Activated CD8-positive, alpha-beta memory T cell treated with anti-CD3 and anti-CD28 coated beads, Interleukin-2, amount 10 ng/mL, durations not matched to agents 7 days and 5 days (primary cell): ENCODE results near the gene UQCC5. TPM values are rescaled to one million over a fixed set of nuclear protein-coding genes. Genes with fewer than 3 reads are reported as not detected.

Experiments used
- ATAC-seq: fragments of 150-1000 bp; cut with Tn5 transposase; one replicate; pipeline ENCODE4 v1.10.0; 2021; ENCODE audit warnings: moderate library complexity
- CTCF ChIA-PET: fragments of 350-600 bp; sonication (Branson Sonifier 250); formaldehyde crosslinking; loops from one replicate; lab custom pipeline; 2021; ENCODE audit warnings: antibody characterized with exemption; lab: Charles Lee
- DNase-seq: peaks from one replicate; pipeline ENCODE4 v3.0.0-alpha.2; 2020
- H3K27ac Mint-ChIP-seq: one replicate; pipeline ENCODE4 v1.8.0; 2021; ENCODE audit warnings: mild to moderate bottlenecking, mixed read lengths
- H3K27me3 Mint-ChIP-seq: one replicate; pipeline ENCODE4 v1.8.0; 2021; ENCODE audit warnings: mixed read lengths
- H3K36me3 Mint-ChIP-seq: one replicate; pipeline ENCODE4 v1.8.0; 2021; ENCODE audit warnings: mild to moderate bottlenecking, mixed read lengths
- H3K4me1 Mint-ChIP-seq: one replicate; pipeline ENCODE4 v1.8.0; 2021; ENCODE audit warnings: mixed read lengths
- H3K4me3 Mint-ChIP-seq: one replicate; pipeline ENCODE4 v1.8.0; 2021; ENCODE audit warnings: mild to moderate bottlenecking, moderate library complexity, mixed read lengths
- H3K9me3 Mint-ChIP-seq: one replicate; pipeline ENCODE4 v1.8.0; 2022; ENCODE audit warnings: low read depth, mixed read lengths
- total RNA-seq, 2 experiments: library from RNA; stranded (reverse); gene quantifications; one replicate each; pipeline ENCODE4 v1.2.3, GENCODE V29; 2021

The UQCC5 gene
- total RNA-seq, 2 experiments from 2014 or later: 12.9 to 15.5 TPM

- CTCF ChIA-PET: no interaction called here
- H3K4me1 Mint-ChIP-seq: peaks cover 39% of the 10 kb centered on the region
- peaks cover 20% of the 10 kb centered on the region for H3K36me3 Mint-ChIP-seq
- H3K27ac Mint-ChIP-seq: peak overlapping the region; percentile 64
- DNase-seq (peak; percentile 38), ATAC-seq (no peak)
- H3K4me3 Mint-ChIP-seq: peak overlapping the region; percentile 14
- no peaks in the 10 kb centered on the region for H3K27me3 Mint-ChIP-seq
- no peaks in the 10 kb centered on the region for H3K9me3 Mint-ChIP-seq
Observed at GRCh38 chr3:52539010-52539653, 2.7 kb downstream of the UQCC5 start.

GRCh38 chr3:52541050-52541449, 4.6 kb downstream of the UQCC5 start:
- H3K4me3 Mint-ChIP-seq: no peak overlapping the region
- DNase-seq: no peak
- H3K9me3 Mint-ChIP-seq: no peaks in the 10 kb centered on the region
- no peak for ATAC-seq
- peaks cover 29% of the 10 kb centered on the region for H3K4me1 Mint-ChIP-seq
- H3K27me3 Mint-ChIP-seq: no peaks in the 10 kb centered on the region
- H3K36me3 Mint-ChIP-seq: peaks cover 20% of the 10 kb centered on the region
- CTCF ChIA-PET: interaction anchor here (1.2 kb wide), 1 partner anchor 13 kb away, joined by 3 read pairs; no protein-coding TSS in a partner anchor
- peak overlapping the region; percentile 29 for H3K27ac Mint-ChIP-seq

GRCh38 chr3:52544937-52545336, 8.5 kb downstream of the UQCC5 start:
- H3K27me3 Mint-ChIP-seq: no peaks in the 10 kb centered on the region
- CTCF ChIA-PET: interaction anchor here (0.9 to 1.1 kb wide), 2 partner anchors 8 to 14 kb away, joined by 3 to 5 read pairs; no protein-coding TSS in a partner anchor
- no peak overlapping the region for H3K27ac Mint-ChIP-seq
- peak; percentile 32 for DNase-seq
- no peaks in the 10 kb centered on the region for H3K9me3 Mint-ChIP-seq
- no peak overlapping the region for H3K4me3 Mint-ChIP-seq
- H3K36me3 Mint-ChIP-seq: peaks cover 15% of the 10 kb centered on the region
- H3K4me1 Mint-ChIP-seq: peaks cover 14% of the 10 kb centered on the region
- ATAC-seq: no peak

GRCh38 chr3:52546111-52546901, 9.9 kb downstream of the UQCC5 start:
- H3K27ac Mint-ChIP-seq: no peak overlapping the region
- CTCF ChIA-PET: interaction anchor here (1.2 to 1.7 kb wide), 2 partner anchors 10 to 136 kb away, joined by 3 read pairs; no protein-coding TSS in a partner anchor
- H3K4me3 Mint-ChIP-seq: no peak overlapping the region
- ATAC-seq (no peak), DNase-seq (no peak)
- no peaks in the 10 kb centered on the region for H3K9me3 Mint-ChIP-seq
- H3K27me3 Mint-ChIP-seq: no peaks in the 10 kb centered on the region
- H3K4me1 Mint-ChIP-seq: peaks cover 12% of the 10 kb centered on the region
- H3K36me3 Mint-ChIP-seq: peaks cover 16% of the 10 kb centered on the region

- CTCF ChIA-PET: interaction anchor here (0.9 to 1.7 kb wide), 3 partner anchors 9 to 135 kb away, joined by 3 read pairs; no protein-coding TSS in a partner anchor
- no peaks in the 10 kb centered on the region for H3K27me3 Mint-ChIP-seq
- no peak for DNase-seq
- no peak overlapping the region for H3K27ac Mint-ChIP-seq
- no peak overlapping the region for H3K4me3 Mint-ChIP-seq
- ATAC-seq: no peak
- peaks cover 14% of the 10 kb centered on the region for H3K36me3 Mint-ChIP-seq
- no peaks in the 10 kb centered on the region for H3K9me3 Mint-ChIP-seq
- peaks cover 11% of the 10 kb centered on the region for H3K4me1 Mint-ChIP-seq
Observed at GRCh38 chr3:52547143-52547542, 10.7 kb downstream of the UQCC5 start.

GRCh38 chr3:52551118-52551517, 14.7 kb downstream of the UQCC5 start:
- H3K4me1 Mint-ChIP-seq: peaks cover 11% of the 10 kb centered on the region
- no peak overlapping the region for H3K4me3 Mint-ChIP-seq
- CTCF ChIA-PET: no interaction called here
- H3K36me3 Mint-ChIP-seq: peaks cover 27% of the 10 kb centered on the region
- DNase-seq (no peak), ATAC-seq (no peak)
- H3K27me3 Mint-ChIP-seq: no peaks in the 10 kb centered on the region
- H3K27ac Mint-ChIP-seq: no peak overlapping the region
- no peaks in the 10 kb centered on the region for H3K9me3 Mint-ChIP-seq

GRCh38 chr3:52552089-52552488, 15.7 kb downstream of the UQCC5 start:
- H3K27ac Mint-ChIP-seq: no peak overlapping the region
- no peaks in the 10 kb centered on the region for H3K9me3 Mint-ChIP-seq
- H3K4me1 Mint-ChIP-seq: peaks cover 8% of the 10 kb centered on the region
- no peak for ATAC-seq
- no peak overlapping the region for H3K4me3 Mint-ChIP-seq
- CTCF ChIA-PET: interaction anchor here (0.8 kb wide), 1 partner anchor 22 kb away, joined by 3 read pairs; no protein-coding TSS in a partner anchor
- peaks cover 27% of the 10 kb centered on the region for H3K36me3 Mint-ChIP-seq
- H3K27me3 Mint-ChIP-seq: no peaks in the 10 kb centered on the region
- DNase-seq: no peak

- Mint-ChIP-seq H3K27ac (no peak overlapping the region), H3K36me3 (peaks cover 29% of the 10 kb centered on the region), H3K9me3 (no peaks in the 10 kb centered on the region), H3K27me3 (no peaks in the 10 kb centered on the region), H3K4me3 (no peak overlapping the region), H3K4me1 (no peaks in the 10 kb centered on the region)
- ATAC-seq (no peak), DNase-seq (no peak)
- CTCF ChIA-PET: interaction anchor here (0.9 to 1.2 kb wide), 2 partner anchors 9 to 13 kb away, joined by 3 to 5 read pairs; no protein-coding TSS in a partner anchor
Observed at GRCh38 chr3:52554026-52554755, 17.8 kb downstream of the UQCC5 start.

- DNase-seq (no peak), ATAC-seq (no peak)
- H3K4me3 Mint-ChIP-seq: no peak overlapping the region
- no peaks in the 10 kb centered on the region for H3K9me3 Mint-ChIP-seq
- H3K4me1 Mint-ChIP-seq: no peaks in the 10 kb centered on the region
- no peaks in the 10 kb centered on the region for H3K27me3 Mint-ChIP-seq
- H3K36me3 Mint-ChIP-seq: peaks cover 35% of the 10 kb centered on the region
- H3K27ac Mint-ChIP-seq: no peak overlapping the region
- CTCF ChIA-PET: no interaction called here
Observed at GRCh38 chr3:52555056-52555455, 18.7 kb downstream of the UQCC5 start.

- Mint-ChIP-seq H3K36me3 (peaks cover 43% of the 10 kb centered on the region), H3K4me3 (no peak overlapping the region), H3K4me1 (no peaks in the 10 kb centered on the region), H3K27me3 (no peaks in the 10 kb centered on the region), H3K27ac (no peak overlapping the region), H3K9me3 (no peaks in the 10 kb centered on the region)
- ATAC-seq (no peak), DNase-seq (no peak)
- CTCF ChIA-PET: no interaction called here
Observed at GRCh38 chr3:52557011-52557960, 20.9 kb downstream of the UQCC5 start.

GRCh38 chr3:52558436-52558835, 22.0 kb downstream of the UQCC5 start:
- no peak overlapping the region for H3K4me3 Mint-ChIP-seq
- ATAC-seq (no peak), DNase-seq (no peak)
- no peaks in the 10 kb centered on the region for H3K4me1 Mint-ChIP-seq
- H3K27ac Mint-ChIP-seq: no peak overlapping the region
- H3K36me3 Mint-ChIP-seq: peaks cover 49% of the 10 kb centered on the region
- no peaks in the 10 kb centered on the region for H3K9me3 Mint-ChIP-seq
- CTCF ChIA-PET: interaction anchor here (0.6 to 1.5 kb wide), 3 partner anchors 11 to 67 kb away, joined by 3 read pairs; no protein-coding TSS in a partner anchor
- H3K27me3 Mint-ChIP-seq: no peaks in the 10 kb centered on the region

- no peak overlapping the region for H3K27ac Mint-ChIP-seq
- H3K4me1 Mint-ChIP-seq: no peaks in the 10 kb centered on the region
- DNase-seq (no peak), ATAC-seq (no peak)
- CTCF ChIA-PET: interaction anchor here (0.6 to 1.2 kb wide), 3 partner anchors 8 to 113 kb away, joined by 3 to 4 read pairs (median 3); no protein-coding TSS in a partner anchor
- H3K27me3 Mint-ChIP-seq: no peaks in the 10 kb centered on the region
- peaks cover 39% of the 10 kb centered on the region for H3K36me3 Mint-ChIP-seq
- no peaks in the 10 kb centered on the region for H3K9me3 Mint-ChIP-seq
- H3K4me3 Mint-ChIP-seq: no peak overlapping the region
Observed at GRCh38 chr3:52561028-52561747, 24.8 kb downstream of the UQCC5 start.
